GM18907 (cell line): ENCODE data around the gene CHRNA4.

Experiments
- ATAC-seq: cut with Tn5 transposase; IDR thresholded peaks from one replicate; pipeline ENCODE4 v1.9.1; 2021; ENCODE audit warnings: mild to moderate bottlenecking, moderate library complexity; ENCODE audit not compliant: unreplicated experiment

The CHRNA4 gene

GRCh38 chr20:63295018-63295417 is 66.1 kb downstream of the CHRNA4 start:
- no peak for ATAC-seq

- ATAC-seq, result no peak
Observed at GRCh38 chr20:63294536-63294900, 66.6 kb downstream of the CHRNA4 start.

- ATAC-seq, result no peak
Observed at GRCh38 chr20:63293871-63294535, 67.1 kb downstream of the CHRNA4 start.

- no peak for ATAC-seq
Observed at GRCh38 chr20:63293456-63293855, 67.7 kb downstream of the CHRNA4 start.
